ENCODE results near the gene SPEM3.
A peak's percentile ranks its signal among the peaks of the same experiment; 100 is the strongest.
"Not testable (repeated sequence)": the region's sequence is repeated elsewhere in the genome, so short reads cannot be mapped to it uniquely, and the experiment has no call there.

Gene SPEM3

DNA sequence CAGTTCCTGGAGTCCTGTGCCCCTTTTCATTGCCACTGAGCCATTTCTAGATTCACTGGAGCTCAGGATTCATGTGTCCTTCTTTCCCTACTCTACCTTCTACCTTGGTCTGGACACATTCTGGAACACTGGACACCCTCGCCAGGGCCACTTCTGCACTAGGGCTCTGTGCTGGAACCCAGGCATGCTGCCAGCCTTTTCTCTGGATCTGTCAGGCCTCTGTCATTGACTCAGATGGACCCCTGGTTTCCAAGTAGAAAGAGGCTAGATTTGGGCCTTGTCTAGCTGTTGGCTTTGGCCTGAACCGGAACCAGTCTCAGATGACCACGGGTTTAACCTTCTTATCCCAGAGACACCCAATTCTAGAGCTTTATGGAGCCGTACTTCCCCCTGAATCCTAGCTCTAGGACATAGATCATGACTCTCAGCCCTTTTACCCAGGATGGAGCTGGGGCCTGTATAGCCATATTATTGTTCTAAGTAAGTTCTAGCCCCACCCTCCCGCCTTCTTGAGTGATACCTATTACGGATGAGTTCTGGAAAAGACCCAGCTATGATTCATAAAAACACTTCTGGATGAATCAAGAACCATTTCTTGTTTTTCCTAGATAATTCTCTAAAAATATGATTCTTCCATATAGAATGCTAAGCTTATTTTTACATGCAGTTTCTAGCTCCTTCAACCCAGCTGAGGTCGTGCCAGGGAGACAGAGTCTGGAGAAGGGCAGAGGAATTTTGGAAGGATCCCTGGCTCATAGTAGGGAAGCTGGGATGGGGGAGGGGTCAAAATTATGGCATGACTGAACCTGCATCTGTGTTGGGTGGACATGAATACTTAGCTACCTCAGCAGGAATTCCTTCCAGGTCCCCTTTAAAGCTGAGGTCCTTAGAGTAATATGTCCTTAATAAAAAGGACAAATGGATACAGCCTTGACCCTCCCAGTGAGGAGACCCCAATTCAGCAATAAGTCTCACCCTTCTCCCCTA lies 15.1 kb downstream of the SPEM3 start:
- no peak for DNase-seq

DNA sequence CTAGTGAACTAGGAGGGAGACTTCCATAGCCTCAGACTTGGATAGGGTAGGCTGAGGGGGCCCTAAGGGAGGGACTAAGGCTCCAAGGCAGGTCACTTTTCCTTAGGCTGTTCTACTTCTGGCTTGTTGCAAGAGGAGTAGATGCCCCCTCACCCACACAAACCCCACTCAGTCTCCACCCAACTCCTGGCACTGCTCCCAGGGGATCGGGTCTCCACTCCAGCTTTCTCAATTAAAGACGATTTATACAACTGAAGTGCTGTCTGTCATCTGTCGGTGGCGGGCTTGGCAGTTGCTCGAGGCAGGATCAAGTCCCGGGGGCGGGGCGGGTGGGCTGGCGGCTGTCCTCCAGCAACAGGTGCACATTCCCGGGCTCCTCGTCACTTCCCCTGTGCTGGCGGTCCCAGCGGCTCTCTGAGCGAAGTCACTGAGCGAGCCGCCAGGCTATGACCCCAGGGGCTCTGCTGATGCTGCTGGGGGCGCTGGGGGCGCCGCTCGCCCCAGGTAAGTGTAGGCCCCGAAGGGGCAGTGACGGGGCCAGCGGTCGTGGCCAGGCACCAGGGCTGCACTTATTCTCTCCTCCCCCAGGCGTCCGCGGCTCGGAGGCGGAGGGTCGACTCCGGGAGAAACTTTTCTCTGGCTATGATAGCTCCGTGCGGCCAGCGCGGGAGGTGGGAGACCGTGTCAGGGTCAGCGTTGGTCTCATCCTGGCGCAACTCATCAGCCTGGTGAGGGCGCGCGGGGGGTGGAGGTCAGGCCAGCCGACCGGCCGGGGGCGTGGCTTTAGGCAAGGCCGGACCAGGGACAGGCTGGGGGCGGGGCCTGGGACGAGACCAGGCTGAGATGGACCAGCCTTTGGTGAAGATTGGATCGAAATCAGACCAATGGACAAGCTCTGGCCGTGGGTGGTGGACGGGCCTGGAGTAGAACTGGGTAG lies 16.3 kb downstream of the SPEM3 start, which contains the start of gene CHRNB1:
Gene CHRNB1 (plus strand): TSS at position 380 of the 937 bp plus-strand sequence. CDS start 67 bp downstream, at position 447.
- DNase-seq = no peak

DNA sequence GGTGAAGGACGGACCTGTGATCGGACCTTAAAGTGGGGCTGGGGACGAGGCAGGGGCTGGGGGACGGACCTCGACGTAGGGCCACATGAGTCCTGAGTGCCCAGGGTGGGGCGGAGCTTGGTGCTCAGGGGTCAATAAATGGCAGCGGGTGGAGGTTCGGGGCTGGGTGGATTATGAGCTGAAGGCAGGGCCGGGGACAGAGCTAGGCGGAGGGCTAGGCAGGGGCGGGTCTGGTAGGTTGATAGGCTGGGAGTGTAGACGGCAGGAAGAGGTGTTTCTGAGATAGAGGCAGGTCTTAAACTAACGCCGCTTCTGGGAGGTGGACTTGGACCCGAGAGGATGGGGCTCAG lies 16.9 kb downstream of the SPEM3 start:
- peak in 1 of 5 donors; percentile 37 for DNase-seq

DNA sequence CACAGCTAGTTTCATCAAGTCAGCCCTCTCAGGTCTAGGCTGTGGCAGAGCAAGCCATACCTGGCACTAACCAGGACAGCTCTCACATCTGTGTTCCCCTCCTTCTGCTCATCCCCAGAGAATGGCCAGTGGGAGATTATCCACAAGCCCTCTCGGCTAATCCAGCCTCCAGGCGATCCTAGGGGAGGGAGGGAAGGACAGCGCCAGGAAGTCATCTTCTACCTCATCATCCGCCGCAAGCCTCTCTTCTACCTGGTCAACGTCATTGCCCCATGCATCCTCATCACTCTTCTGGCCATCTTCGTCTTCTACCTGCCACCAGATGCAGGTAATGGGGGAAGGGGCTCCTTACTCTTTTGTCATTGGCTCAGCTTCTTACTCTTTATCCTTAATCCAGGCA lies 19.8 kb downstream of the SPEM3 start:
- DNase-seq = no peak

DNA sequence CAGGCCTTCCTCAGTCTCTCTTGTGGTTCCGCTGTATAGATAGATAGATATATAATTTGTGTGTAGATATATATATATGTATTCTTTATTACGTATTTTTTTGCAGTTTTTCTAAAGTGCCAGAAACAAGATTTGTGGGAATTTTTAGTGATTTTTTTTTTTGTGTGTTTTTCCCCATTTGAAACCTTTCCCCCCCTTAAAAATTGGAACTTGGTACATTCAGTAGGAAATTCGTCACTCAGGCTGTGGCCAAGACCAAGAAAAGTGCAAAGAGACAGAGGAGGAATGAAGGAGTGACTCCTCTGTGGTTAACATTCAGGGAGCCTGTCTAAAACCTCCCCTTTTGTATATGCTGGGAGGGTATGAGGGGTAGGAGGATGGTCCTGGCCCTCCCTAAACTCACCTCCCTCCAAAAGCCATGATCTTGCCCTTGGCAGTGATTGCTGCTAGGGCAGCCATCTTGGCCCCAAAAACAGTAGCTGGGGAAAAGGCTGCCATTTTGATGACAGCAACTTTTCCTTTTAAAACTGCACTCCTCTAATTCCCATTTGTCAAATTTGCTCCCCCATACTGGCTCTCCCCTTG lies 31.4 kb downstream of the SPEM3 start:
- DNase-seq = no peak

DNA sequence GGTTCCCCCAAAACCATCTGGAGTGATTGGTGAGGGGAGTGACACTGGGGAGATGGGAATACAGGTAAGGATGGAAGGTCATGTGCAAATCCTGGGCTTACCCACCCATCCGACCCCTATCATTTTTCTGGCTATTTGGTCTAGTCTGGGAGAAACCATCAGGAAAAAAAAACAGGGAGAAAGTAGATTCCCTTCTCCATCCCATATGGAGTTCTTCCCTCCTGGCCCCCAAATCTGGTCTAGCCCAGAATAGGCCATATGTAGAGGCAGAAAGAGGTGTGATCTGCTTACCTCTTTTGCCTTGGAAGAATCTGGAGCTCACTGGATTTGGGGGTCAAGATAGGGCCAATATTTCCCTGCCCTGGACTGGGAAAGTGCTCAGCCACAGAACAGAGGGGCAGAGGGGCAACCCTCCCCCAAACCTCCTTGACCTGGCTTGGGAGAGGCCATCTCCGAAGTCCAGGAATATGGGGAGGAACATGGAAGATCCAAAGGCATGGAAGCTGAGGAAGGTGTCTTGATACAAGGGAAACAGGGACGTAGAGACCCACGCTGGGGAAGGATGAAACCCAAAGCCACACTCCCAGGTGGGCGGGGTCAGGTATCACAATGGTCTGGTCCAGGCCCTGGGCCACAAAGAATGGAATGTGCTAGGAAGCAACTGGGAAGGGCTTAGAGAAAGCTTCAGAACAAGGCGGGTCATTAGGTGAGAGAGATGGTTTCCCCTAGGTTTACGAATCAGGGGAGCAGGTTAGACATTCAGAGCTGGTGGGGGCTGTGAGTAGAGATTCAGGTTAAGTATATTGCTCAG lies 32.4 kb downstream of the SPEM3 start:
- DNase-seq = no peak

DNA sequence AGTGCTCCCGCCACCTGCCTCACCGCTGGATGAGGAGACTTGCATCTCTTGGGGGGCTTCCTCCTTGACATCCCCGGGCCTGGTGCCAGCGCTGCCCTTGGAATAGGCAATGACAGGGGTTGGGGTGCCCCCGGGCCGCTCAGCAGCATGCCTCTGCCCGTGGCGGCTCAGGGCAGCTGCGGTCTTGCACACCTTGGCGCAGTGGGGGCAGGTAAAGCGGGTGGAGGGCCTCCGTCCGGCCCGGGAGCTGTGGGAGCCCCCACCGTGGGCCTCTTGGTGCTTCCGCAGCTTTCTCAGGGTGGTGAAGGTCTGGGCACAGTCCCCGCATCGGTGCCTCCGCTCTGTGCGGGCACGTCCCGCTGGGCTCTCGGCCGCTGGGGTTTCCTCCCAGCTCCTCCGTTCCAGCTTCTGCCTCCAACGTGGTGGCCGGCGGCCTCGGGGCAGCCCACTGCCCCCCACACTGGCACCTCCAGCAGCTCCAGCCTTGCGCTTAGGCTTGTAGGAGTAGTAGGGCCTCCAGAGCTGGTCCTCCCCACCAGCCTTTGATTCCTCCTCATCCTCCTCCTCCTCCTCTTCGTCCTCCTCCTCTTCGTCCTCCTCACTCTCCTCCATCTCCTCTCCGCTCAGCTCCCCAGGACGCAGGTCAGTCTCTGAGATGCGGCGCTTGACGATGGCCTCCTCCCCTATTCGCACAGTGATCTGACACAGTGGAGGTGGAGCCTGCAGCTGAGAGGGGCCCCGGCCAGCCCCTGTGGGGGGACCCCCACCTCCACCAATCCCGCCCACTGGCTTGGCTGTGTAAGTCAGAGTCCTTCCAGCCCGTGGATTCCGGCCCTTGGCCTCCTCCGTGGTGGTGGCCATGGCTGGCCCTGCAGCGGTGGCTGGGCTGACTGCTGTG lies 34.1 kb downstream of the SPEM3 start:
- no peak for DNase-seq

DNA sequence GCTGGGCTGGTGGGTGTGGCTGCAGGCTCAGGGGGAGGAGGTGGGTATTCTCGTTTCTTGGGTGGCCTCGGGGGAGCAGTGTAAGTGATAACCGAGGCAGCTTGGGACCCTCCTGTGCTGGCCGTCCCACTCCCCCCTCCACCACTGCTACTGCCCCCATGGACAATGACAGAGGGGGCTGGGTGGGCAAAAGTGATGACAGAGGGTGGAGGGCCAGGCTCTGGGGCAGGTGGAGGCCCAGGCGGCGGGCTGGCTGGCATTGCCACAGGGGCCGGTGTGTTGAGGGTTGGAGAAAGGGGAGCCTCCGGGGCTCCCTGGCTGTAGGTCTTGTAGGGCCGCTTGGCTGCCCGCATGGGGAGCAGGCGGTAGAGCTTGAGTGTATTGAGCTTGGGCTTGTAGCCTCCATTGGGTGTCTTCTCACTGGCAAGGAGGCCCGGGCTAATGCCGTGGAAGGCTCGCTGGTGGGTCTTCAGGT lies 34.8 kb downstream of the SPEM3 start:
- DNase-seq = no peak

DNA sequence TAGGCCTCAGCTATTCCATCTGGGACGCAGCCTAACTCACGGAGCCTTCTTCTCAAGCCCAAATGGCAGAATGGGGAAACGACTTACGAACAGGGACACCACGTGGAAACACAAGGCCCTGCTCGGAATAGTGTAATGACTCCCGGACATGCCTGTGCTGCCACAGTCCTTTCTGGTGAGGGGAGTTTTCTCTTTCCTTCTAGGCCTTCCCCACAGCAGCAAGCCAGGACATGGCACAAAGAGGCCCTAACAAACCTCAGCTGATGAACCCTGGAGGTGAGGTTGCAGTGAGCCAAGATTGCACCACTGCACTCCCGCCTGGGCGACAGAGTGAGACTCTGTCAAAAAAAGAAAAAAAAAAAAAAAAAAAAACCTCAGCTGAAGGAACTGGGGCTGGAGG lies 35.4 kb downstream of the SPEM3 start:
- DNase-seq = no peak

DNA sequence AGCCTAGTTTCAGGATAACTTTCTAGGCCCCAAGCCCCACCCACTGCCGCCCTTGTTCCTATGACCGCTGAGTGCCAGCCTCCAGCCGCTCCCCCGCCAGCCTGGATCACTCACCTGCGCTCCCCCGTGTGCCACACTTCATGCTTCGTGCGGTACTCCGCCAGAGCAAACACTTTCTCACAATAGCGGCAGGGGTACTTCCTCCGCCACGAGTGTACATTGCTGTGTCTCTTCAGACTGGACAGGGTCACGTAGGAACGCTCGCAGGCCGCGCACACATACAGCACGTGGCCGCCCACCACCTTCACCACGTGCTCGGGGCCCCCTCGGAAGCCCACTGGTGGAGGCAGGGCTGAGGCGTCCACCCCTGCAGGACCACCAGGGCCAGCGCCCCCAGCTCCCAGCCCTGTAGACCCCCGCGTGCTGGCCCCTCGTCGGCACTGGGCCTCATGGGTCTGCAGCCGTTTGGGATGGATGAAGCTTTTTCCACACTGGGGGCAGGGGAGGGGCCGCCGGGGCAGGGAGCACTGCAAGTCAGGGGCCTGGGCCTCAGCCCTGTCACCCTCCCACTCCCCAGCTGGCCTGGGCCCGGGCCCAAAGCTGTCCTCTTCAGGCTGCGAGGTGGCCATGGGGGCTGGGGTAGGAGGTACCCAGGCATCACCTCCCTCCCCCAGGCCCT lies 37.1 kb downstream of the SPEM3 start:
- DNase-seq = no peak

DNA sequence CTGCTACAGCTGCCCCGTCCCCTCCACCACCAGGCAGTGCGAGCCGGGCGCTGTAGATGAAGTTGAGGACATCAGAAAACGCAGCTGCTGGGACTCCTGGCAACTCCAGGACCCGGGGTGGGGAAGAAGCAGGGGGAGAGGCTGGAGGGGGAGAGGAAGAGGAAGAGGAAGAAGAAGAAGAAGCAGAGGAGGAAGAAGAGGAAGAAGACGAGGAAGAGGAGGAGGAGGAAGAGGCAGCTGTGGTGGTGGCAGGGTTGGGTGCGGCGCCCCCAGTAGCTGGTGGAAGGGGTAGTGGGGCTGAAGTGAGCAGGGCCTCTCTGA lies 37.6 kb downstream of the SPEM3 start:
- no peak for DNase-seq

DNA sequence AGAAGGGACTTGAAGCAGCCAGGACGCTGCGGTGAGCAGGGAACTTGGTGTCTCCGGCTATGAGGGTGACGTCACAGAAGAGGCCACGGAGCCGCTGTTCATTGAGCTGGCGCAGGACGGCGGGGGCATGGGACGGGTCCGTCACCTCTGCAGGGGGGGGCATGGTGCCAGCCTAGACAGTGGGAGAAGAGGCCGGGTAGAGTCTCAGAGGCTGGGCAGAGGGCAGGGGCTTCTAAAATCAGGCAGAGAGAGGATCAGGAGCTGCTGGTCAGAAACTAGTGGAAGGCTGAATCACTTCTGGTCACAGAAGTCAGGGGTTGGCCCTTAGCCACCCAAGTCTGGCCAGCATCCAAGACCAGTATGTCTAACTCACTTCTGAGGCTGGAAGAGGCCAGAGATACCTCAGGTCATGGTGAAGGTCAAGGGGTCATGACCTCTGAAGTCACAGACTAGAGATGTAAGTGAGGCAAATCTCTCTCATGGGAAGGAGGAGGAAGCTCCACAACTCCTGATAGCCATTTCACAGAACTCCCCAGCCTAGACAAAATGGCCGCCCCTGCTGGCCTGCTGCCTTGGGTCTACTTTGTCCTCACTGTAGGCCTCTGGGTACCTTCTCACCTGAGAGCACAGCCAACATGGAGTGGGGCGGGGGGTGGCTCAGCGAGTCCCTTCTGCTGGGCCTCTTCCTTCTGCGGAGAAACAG lies 38.1 kb downstream of the SPEM3 start:
- no peak for DNase-seq

DNA sequence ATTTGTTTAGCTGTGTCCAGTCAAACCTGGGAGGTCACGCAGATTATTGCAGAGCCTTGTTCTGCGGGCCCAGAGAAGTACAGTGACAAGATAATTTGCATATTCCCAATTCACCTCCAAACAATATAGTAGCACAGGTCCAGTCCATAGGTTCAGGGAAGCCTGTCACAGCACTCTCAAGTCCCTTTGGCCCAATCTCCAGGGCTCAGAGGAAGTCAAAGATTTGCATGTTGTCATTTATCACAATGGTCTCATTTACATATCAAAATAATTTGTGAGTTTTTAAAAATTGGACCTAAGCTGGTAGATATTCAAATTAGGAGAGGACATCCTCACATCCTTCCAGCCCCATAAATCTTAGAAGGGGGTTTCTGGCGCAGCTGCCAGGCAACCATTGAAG lies 38.8 kb downstream of the SPEM3 start:
- DNase-seq = no peak

DNA sequence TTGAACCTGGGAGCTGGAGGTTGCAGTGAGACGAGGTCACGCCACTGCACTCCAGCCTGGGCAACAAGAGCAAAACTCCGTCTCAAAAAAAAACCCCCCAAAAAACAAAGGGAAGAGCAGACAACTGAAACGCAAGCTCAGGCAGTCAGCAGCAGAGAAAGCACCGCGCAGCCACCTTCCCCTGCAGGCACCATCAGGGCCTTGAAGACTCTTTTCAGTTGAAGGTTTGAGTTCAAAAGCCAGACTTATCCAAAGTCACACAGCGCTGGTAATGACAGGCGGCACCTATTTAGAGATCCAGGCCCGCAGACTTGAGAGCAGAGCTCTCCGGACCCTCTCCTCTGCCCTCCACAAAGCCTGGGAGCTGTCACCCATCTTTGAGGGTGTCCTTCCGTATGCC lies 39.6 kb downstream of the SPEM3 start:
- DNase-seq = no peak

DNA sequence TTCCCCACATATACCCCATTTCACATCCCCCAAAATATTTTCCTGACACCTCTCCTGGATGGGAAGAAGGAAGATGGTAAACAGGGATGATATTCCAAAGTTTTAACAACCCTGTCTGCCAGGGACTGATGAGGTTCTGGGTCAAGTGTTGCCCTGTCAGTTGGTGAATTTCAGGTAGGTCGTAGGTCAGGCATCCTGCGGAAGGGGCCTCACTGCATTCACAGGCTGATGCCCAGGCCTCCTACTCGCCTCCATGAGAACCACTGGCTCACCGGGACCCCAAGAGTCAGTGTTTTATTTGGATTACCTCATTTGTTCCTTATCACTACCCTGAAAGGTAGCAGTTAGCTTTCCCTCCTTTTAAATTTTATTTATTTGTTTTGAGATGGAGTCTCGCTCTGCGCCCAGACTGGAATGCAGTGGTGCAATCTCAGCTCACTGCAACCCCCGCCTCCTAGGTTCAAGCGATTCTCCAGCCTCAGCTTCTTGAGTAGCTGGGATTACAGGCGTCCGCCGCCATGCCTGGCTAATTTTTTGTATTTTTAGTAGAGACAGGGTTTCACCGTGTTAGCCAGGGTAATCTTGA lies 40.2 kb downstream of the SPEM3 start:
- DNase-seq = no peak

DNA sequence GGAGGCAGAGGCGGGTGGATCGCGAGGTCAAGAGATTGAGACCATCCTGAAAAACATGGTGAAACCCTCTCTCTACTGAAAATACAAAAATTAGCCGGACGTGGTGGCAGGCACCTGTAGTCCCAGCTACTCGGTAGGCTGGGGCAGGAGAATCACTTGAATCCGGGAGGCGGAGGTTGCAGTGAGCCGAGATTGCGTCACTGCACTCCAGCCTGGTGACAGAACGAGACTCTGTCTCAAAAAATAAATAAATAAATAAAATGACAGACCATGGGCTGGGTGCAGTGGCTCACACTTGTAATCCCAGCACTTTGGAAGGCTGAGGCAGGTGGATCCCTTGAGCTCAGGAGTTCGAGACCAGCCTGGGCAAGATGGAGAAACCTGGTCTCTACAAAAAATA lies 41.2 kb downstream of the SPEM3 start:
- not testable (repeated sequence) for DNase-seq

DNA sequence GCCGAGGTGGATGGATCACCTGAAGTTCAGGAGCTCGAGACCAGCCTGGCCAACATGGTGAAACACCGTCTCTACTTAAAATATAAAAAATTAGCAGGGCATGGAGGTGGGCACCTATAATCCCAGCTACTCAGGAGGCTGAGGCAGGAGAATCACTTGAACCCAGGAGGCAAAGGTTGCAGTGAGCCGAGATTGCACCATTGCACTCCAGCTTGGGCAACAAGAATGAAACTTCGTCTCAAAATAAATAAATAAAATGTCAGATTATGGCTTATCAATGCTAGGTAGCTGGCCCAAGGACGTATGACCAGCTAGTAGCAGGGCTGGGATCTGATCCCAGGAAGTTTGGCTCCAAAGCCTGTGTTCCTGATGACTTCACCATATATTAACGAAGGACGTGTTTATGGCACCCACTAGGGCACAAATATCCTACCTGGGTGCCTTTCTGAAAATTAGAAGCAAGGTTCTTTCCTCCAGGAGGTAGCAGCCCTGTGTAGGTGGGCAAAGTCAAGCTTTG lies 41.9 kb downstream of the SPEM3 start:
- DNase-seq = not testable (repeated sequence)

DNA sequence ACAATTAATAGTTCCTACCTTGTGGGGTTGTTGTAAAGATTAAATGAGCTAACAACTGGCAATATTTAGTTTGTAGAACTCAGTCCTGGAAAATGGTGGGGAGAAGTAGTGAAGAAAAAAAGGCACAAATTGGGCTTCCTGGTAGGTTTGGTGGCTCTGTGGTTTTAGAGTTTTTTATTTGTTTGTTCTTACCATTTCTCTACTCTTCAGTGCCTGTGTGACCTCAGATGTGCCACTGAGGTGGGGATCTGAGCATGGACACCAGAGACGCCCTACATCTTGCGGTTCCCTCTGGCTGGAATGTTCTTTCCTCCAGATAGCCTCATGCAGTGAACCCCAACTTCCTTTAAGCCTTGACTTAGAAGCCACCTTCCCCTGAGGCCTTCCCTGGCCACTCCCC lies 43.1 kb downstream of the SPEM3 start:
- DNase-seq = no peak

DNA sequence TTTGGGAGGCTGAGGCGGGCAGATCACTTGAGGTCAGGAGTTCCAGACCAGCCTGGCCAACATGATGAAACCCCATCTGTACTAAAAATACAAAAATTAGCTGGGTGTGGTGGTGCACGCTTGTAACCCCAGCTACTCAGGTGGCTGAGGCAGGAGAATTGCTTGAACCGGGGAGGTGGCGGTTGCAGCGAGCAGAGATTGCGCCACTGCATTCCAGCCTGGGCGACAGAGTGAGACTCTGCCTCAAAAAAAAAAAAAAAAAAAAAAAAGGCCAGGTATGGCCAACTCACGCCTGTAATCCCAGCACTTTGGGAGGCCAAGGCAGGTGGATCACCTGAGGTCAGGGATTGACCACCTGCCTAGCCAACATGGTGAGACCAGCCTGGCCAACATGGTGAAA lies 46.1 kb downstream of the SPEM3 start:
- not testable (repeated sequence) for DNase-seq
